ENCODE results near the gene PSMC1. TPM values are rescaled to one million over a fixed set of nuclear protein-coding genes. Genes with fewer than 3 reads are reported as not detected.
"Not testable (repeated sequence)": the region's sequence is repeated elsewhere in the genome, so short reads cannot be mapped to it uniquely, and the experiment has no call there.

PSMC1 gene
- total RNA-seq, 2 donors from 2014 or later = 77.4 to 94.3 TPM

- Histone ChIP-seq H3K4me3 (no peak overlapping the region), H3K4me1 (replicated peaks) (no peaks in the 10 kb centered on the region), H3K36me3 (no peaks in the 10 kb centered on the region), H3K27ac (no peak overlapping the region), H3K27me3 (replicated peaks; ENCODE audit: insufficient read depth) (no peaks in the 10 kb centered on the region), H3K9me3 (no peaks in the 10 kb centered on the region)
- 81% methylated on average over 3 of the region's 3 CpGs for WGBS
- intact Hi-C loops (cut with DNase I) = loop anchor here (10.0 kb wide), 1 partner anchor 264 kb away; no protein-coding TSS in a partner anchor
- DNase-seq (ENCODE audit: low spot score) = no peak
- TF ChIP-seq POLR2AphosphoS5 (IDR thresholded peaks at IDR 0.05) (no peak), POLR2A (IDR thresholded peaks at IDR 0.05) (no peak), CTCF (IDR thresholded peaks at IDR 0.05) (no peak)
These were observed 17.2 kb upstream of the PSMC1 start for GRCh38 chr14:90239139-90239538.

DNA sequence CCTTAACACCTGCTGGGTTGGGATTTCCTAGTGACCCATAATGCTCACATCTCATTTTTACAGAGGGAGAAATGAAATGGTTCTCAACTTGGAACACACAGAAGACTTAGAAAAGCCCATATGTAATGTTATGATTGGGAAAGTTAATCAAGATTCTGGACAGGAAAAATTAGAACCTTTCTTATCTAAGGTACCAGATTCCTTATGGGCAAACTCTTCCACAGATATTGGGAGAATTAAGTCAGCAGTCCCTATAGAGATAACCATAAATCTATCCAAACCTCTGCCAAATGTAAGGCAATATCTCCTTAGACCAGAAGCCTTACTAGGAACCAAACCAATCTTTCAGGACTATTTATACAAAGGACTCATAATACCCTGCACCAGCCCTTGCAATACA is 13.9 kb upstream of the PSMC1 start:
- H3K9me3 ChIP-seq = no peaks in the 10 kb centered on the region
- no peak overlapping the region for H3K4me3 ChIP-seq
- intact Hi-C loops (cut with DNase I) = no loop called here
- TF ChIP-seq POLR2A (IDR thresholded peaks at IDR 0.05) (no peak), CTCF (IDR thresholded peaks at IDR 0.05) (no peak), POLR2AphosphoS5 (IDR thresholded peaks at IDR 0.05) (no peak)
- no peaks in the 10 kb centered on the region for H3K4me1 ChIP-seq (replicated peaks)
- DNase-seq (ENCODE audit: low spot score) = no peak
- H3K27me3 ChIP-seq (replicated peaks; ENCODE audit: insufficient read depth) = no peaks in the 10 kb centered on the region
- H3K36me3 ChIP-seq = no peaks in the 10 kb centered on the region
- H3K27ac ChIP-seq = no peak overlapping the region

DNA sequence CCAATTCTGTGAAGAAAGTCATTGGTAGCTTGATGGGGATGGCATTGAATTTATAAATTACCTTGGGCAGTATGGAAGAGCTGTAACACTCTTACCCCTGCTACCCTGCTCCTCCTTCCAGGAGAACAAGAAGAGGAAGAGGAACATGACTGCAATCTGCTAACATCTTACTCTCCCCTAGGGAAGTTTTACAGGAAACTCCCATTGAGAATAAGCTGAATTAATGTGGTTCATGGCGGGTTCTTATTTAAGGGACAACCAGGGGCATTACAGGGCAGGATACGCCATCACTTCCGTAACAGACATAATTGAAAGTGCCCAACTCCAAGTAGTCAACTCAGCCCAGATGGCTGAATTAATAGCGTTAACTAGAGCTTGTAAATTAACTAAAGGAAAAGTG is 9.4 kb upstream of the PSMC1 start:
- no peaks in the 10 kb centered on the region for H3K9me3 ChIP-seq
- no peak for DNase-seq (ENCODE audit: low spot score)
- H3K27me3 ChIP-seq (replicated peaks; ENCODE audit: insufficient read depth) = no peaks in the 10 kb centered on the region
- no peak for TF ChIP-seq POLR2AphosphoS5 (IDR thresholded peaks at IDR 0.05)
- TF ChIP-seq CTCF (IDR thresholded peaks at IDR 0.05) = no peak
- TF ChIP-seq POLR2A (IDR thresholded peaks at IDR 0.05) = no peak
- H3K27ac ChIP-seq = no peak overlapping the region
- H3K4me1 ChIP-seq (replicated peaks) = no peaks in the 10 kb centered on the region
- intact Hi-C loops (cut with DNase I) = no loop called here
- H3K36me3 ChIP-seq = no peaks in the 10 kb centered on the region
- no peak overlapping the region for H3K4me3 ChIP-seq
- 88% methylated on average over 4 of the region's 4 CpGs for WGBS

- H3K4me1 ChIP-seq (replicated peaks); intact Hi-C loops (cut with DNase I); H3K4me3 ChIP-seq; H3K9me3 ChIP-seq; H3K27ac ChIP-seq; H3K27me3 ChIP-seq (replicated peaks; ENCODE audit: insufficient read depth); DNase-seq (ENCODE audit: low spot score); H3K36me3 ChIP-seq: not testable (repeated sequence)
- 57% methylated on average over 10 of the region's 10 CpGs for WGBS
These were observed 8.9 kb upstream of the PSMC1 start for GRCh38 chr14:90247441-90247840.

DNA sequence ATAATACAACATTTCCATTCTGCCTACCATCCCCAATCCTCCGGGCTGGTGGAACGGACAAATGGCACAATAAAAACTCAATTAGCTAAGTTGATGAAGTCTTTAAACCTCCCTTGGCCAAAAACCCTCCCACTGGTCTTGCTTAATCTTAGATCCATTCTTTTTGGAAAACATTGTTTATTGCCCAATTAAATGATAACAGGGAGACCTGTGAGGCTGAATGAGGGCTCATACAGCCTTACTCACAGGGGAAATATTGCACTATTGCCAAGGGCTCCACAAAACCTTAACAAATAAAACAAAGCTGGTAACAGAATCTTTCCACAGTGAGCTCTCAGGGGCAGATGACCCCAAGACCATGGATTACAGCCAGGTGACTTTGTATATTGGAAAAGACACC is 7.8 kb upstream of the PSMC1 start:
- intact Hi-C loops (cut with DNase I) = no loop called here
- Histone ChIP-seq H3K4me3 (no peak overlapping the region), H3K27ac (no peak overlapping the region), H3K27me3 (replicated peaks; ENCODE audit: insufficient read depth) (no peaks in the 10 kb centered on the region), H3K36me3 (no peaks in the 10 kb centered on the region), H3K4me1 (replicated peaks) (no peaks in the 10 kb centered on the region), H3K9me3 (no peaks in the 10 kb centered on the region)
- 14% methylated on average over 2 of the region's 2 CpGs for whole genome bisulfite sequencing
- no peak for TF ChIP-seq POLR2A (IDR thresholded peaks at IDR 0.05)
- no peak for TF ChIP-seq CTCF (IDR thresholded peaks at IDR 0.05)
- TF ChIP-seq POLR2AphosphoS5 (IDR thresholded peaks at IDR 0.05) = no peak
- no peak for DNase-seq (ENCODE audit: low spot score)
